Stomach (tissue), 4 donors: ENCODE data around the gene SLC25A42.

Experiments
- CTCF ChIP-seq, 7 experiments: fragments of 450-650 bp in 4 of 7; fragments of 200-600 bp in 3 of 7; sonication (generic) in 3 of 7; IDR thresholded peaks; one replicate each; pipeline ENCODE4 v1.5.1; 2016 to 2019; ENCODE audit warnings: antibody characterized with exemption in 7 of 7, control low read depth in 2 of 7, mild to moderate bottlenecking in 1 of 7
- EP300 ChIP-seq: sonication (generic); formaldehyde crosslinking; IDR thresholded peaks from one replicate; pipeline ENCODE4 v1.6.1; 2017; ENCODE audit warnings: antibody characterized with exemption
- POLR2A ChIP-seq, 4 donors: fragments of 450-650 bp; IDR thresholded peaks; one replicate each; pipeline ENCODE4 v1.6.1; 2016; ENCODE audit warnings: antibody characterized with exemption in 4 of 4, control low read depth in 2 of 4, mild to moderate bottlenecking in 1 of 4, moderate library complexity in 1 of 4
- POLR2AphosphoS5 ChIP-seq, 3 donors: sonication (generic); formaldehyde crosslinking; IDR thresholded peaks; one replicate each; pipeline ENCODE4 v1.6.1; 2016; ENCODE audit warnings: antibody characterized with exemption in 3 of 3

- TF ChIP-seq CTCF (IDR thresholded peaks at IDR 0.05) (no peak), POLR2A (IDR thresholded peaks at IDR 0.05) (no peak), POLR2AphosphoS5 (IDR thresholded peaks at IDR 0.05) (no peak), EP300 (no peak)
These were observed 81.5 kb downstream of the SLC25A42 start for GRCh38 chr19:19145281-19145680.
